HG03280 (cell line): ENCODE data around the gene EFL1.
A peak's percentile ranks its signal among the peaks of the same experiment; 100 is the strongest.

ENCODE experiments used
- ATAC-seq: cut with Tn5 transposase; IDR thresholded peaks from one replicate; pipeline ENCODE4 v1.9.1; 2021; ENCODE audit warnings: mild to moderate bottlenecking, moderate library complexity; ENCODE audit not compliant: unreplicated experiment

EFL1 gene

DNA sequence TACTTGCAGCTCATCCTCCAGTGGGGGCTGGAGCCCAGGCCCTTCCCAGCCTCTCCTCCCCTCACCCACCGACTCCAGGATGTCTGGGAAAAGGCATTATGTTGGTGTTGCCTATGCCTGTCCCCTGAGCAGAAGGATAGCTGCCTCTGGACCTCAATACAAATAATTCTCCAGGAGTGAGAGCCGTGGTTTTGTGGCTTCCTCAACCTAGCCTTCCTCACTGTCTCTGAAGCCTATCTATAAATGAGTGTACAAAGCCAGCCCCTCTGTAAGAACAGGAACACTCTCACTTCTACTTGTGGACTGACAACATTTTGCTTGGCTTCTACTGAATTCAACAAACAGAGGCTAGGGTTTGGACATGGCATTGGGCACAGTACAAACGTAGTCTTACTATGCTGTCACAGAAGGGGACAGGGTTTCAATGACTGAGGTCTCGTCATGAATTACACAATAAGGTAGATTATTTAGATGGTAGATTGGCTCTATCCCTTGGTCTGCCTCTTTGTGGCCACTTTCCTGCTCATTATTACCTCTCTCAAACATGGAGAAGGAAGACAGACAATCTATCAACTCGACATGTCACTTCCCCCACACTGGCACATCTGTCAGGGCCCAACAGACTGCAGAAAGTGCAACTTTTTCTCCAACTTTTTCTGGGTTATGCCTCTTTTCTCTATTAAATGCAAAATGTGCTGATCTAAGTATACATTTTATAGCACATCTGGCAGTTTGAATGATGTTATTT is 134.0 kb downstream of the EFL1 start:
- ATAC-seq = no peak

DNA sequence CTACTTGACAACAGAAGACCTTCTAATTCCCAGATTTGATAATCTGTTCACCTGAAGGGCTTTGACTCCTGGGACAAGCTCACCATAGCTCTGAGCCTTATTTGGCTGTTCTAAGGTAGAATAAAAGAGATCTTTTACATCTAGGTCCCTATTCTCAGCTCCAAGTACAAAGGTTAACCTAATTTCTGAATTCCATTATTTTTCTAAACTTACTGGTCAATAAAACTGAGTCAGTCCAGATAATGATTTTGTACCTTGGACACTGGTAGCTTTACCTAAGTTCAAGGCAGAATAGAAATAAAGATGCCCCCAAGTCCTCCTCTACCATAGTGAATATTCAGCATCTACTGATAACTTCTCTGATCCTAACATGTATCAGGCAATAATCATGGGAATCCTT is 135.0 kb downstream of the EFL1 start:
- no peak for ATAC-seq

DNA sequence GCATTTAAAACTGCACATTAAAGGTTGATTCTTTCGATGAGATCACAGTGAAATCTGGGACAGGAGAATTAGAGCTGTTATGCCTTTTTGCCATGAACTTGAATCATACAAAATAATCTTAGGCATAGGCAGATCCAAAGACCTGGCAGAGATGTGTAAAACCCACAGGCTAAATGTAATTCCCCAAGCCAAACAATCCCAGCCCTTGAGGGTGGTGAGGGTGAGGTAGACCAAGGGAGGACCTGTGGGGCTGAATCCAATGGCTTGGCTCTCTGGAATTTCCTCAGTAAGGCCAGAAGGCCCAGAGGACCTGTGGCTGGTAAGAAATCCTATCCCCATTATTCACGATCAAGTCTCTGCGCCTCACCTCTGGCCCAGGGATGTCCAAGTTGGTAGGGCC is 136.2 kb downstream of the EFL1 start:
- no peak for ATAC-seq

DNA sequence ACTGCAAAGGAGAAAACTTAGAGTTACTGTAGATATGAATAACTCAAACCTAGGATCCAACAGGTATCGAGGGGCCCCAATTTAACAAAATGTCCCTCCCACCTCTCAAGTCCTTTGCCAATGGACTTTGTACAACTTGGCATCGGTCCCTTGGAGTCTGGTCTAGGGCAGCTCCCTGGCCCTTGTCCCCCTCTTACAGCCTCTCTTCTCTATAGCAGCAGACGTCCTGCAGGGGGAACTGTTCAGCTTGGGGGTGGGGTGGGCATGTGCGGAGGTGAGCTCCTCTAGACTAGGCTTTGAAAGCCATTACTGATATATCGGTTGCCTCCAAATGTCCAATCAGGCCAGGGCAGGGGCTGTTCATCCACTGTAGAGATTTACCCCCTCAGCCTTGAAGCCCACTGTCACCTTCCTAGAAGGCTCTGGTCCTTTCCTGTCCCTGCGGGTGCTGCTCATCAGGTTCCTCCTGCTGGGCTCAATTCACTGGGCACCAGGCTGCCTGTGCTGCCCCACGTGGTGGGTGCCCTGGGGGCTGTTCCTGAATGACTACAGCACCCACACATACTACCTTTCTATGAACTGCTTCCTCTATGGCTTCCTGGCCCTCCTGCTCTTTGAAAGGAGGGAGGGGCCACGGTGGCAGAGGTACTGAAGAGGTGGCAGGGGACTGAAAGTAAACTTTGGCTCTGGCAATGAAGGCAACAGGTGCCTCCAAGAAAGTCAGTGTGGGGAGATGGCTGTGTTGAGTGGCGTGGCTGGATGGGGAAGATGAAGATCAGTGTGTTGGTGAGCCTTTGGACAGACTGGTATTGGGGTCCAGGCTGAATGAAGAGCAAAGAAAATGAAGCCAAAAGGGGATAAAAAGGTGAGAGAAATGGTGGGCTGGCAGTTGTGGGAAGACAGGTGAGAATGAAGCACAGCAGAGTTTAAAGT is 137.9 kb downstream of the EFL1 start:
- no peak for ATAC-seq

DNA sequence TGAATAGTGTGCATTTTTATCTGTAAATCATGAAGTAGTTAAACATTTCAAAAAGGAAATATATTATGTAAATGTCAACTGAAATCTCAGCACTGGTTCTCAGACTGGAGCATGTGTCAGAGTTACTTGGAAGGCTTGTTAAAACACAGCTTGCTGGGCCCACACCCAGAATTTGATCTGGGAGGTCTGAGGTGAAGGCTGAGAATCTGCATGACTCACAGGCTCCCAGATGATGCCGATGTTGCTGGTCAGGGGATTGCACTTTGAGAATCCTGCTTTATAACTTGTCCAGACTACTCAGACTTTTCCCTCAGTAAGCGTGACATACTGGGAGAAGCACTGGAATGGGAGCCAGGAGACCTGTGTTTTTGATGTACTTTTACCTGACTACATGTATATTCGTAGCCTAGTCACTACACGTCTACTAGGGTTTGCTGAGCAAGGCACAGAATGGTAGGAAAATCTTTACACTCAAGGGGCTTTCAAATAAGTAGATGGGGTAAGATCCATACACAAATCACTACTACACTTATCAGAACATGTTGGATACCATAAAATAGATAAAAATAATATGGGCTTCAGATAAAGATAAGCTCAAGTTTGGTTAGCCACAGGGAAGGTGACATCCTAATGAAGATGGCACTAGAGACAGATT is 139.7 kb downstream of the EFL1 start:
- no peak for ATAC-seq

DNA sequence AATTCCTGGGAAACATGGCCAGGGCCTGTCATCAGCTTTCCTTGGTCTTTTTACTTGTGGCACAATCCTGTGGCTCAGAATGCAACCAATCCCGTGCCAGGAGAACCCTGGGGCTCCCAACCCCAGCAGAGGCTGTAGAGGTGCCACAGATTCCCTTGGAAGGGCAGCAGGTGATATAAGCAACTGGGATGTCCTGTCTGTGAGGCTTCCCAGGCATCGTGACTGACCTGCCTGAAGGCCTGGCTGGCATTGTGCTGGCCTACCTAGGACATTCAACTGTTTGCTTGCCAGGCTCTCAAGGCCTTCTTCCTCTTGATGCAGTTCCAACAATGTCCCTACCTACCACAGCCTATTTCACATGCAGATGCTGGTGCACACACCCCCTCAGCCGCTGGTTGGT is 144.5 kb downstream of the EFL1 start:
- ATAC-seq = no peak

DNA sequence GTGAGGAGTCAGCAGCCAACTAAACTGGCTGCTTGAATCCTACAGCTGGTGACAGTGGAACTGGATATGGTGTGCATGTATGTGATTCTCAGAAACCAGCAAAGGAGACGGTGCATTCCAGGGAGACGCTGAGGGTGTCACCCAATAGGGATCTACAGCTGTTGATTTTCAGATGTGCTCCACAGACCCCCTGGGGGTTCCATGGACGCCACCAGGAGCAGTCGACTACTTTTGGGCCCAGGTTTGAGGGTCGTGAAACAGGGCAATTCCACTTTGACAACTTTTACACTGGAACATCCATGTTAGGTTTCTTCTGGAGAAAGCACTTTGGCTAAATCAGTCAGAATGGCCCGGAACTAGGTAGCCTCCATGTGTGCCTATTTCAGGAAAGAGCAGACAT is 145.2 kb downstream of the EFL1 start:
- no peak for ATAC-seq

DNA sequence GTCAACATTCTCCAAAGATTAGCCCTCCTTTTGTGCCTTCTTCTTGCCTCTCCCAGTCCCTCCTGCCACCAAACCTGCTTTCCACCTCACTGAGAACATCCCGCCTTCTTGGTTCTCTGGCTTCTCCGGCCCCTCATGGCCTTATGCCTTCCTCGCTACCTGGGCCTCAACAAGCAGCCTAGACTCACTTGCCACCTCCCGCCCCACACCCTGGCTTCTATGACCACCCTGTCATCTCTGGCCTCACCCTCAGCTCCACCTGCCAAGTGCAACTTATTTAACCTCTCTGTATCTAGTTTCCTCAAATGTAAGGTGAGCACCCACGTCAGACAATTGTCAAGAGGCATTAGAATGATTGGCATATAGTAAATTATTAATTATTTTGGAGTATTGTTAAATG is 147.9 kb downstream of the EFL1 start:
- ATAC-seq = no peak

DNA sequence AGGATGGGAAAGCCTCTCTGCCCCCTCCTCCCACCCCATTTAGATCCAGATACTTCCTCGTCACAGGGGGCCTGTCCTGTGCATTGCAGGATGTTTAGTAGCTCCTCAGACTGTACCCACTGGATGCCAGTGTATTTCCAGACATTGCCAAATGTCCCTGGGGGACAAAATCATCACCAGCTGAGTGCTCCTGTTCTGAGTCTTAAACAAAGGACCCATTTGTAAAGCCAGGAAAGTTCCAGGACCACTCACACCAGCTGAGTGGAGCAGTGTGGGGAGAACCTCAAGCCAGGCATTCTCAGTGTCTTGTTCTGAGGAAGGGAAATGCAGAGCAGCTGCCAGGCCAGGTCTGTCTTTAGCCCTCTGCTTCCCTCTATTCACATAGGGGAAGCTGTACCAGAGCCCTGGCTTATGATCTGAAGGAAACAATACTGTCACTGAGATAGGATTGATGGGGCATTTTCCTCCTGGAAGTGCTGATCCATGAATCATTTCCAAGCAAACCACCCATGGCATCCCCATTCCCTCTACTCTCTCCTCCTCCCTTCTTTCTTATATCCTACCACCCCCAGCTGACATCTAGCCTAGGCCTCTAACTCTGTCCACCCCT is 149.3 kb downstream of the EFL1 start:
- no peak for ATAC-seq

DNA sequence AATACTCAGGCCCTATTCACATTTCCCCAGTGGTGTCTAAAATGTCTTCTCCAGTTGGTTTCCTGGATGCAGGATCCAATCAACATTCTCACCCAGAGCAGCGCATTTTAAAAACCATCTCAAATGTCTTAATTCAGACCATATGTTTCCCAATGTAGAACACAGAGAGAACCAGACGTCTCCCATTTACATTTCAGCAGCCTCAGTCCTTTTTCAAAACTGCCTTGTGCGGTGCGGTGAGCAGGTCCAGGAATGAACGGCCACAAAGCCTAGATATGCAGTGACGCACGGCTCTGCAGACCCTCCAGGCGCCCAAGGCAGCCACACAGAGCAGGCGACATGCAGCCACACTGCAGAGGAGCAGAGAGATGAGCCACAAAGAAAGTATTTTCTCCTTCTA is 150.6 kb downstream of the EFL1 start:
- no peak for ATAC-seq

DNA sequence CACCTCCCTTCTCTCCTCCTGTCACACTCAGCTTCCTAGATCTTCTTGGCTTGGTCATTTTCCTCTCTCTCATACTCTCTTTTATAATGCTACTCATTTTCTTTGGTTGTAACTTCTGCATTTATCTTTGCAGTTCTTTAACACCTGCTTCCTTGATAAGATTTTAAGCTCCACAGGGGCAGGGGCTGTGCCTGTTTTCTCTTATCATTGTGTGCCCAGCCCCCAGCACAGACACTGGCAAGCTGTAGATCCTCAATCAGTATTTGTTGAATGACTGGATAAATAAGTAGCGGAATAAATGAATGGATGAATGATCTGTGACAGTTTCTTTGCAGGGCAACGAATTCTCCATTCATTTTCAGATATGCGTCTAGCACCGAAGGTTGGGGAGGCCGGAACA is 152.4 kb downstream of the EFL1 start:
- ATAC-seq = no peak

DNA sequence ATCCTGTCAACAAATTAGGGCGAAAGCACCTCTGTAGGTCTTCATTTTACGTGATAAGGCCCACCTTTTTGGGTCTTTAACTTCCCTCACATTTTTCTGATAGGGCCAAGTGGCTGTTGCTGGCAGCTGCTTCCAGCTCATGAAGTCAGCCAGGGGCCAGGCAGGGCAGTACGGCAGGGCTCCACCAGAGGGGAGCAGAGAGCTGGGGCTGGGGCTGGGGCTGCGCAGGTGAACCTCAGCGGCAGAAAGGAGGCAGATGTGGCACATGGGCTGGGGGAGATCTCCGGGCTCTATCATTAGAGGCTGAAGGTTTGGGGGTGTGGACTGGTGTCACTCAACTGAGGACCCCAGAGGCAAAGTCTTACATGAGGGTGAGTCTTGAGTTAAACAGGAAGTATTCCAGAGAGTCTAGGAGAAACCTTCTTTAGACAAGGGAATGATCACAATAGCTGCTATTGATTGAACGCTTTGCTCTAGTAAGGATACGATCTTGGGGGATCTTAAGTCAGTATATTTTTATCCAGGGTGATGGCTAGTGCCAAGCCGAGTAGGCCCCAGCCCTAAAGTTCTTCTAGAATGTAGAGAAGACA is 153.9 kb downstream of the EFL1 start:
- peak; percentile 92 for ATAC-seq

DNA sequence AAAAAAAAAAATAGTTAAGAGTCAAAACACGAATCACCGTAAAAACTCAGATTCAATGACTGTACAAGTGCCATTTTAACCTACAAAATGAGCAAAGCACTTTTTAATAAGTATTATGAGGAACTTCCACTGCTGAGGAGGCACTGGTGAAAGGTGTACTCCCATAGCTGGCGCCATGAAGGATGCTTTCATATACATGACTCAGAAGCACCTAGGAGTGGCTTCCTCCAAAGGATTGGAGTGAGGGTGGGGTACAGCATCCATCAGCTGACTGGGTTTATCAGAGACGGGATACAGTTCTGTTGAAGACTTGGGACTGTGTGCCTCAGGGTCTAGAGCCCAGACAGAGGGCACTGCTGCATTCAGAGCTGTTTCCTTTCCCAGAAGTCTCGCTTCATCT is 155.9 kb downstream of the EFL1 start:
- ATAC-seq = no peak

DNA sequence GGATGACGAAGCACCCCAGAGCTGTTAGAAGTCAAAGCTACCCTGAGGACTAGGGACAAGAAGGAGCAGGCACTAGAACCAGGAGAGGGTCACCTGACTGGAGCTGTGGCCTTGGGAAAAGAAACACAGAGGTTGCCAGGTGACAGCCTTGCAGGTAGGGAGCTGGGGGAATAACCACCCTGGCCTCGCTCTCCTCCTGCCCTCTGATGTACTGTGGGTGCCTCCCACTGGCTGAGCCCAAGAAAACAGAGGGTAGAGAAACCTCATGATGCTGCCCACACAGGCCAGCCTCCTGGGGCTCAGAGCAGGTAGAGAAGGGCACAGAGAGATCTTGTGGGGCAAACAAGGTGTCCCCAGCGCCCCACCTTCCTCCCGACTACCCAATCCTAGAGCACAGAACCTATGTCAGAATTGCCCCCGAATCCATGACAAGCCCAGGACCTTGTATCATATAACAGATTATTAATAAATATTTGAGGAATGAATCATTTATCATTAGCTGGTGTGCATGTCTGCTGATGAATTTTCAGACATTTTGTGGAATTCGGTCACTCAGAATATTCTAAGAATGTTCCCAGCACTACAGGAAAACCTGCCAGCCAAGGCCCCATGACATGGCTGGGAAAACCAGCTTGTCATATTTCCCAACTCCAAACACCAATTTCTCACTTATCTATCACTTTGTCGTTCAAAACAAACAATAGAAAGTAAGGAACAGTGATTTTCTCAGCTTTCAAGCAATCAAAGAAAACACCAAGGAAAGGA is 156.9 kb downstream of the EFL1 start:
- ATAC-seq = no peak

DNA sequence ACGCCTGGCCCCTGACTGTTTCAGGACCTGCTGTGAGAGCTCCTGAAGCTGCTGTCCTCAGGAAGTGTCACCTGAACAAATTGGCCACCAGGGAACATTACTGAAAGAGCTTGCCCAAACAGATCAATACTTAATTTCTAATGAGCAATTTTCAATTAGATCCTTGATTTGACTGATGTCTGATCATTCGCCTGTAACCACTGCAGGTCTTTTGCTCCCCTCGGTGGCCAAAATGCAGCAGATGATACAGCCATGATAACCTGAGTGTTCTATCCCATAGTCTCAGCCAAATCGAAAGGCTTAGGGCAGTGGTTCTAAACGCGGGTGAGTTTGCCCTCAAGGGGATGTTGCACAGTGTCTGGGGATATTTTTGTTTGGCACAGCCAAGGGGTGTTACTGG is 159.1 kb downstream of the EFL1 start:
- ATAC-seq = no peak

DNA sequence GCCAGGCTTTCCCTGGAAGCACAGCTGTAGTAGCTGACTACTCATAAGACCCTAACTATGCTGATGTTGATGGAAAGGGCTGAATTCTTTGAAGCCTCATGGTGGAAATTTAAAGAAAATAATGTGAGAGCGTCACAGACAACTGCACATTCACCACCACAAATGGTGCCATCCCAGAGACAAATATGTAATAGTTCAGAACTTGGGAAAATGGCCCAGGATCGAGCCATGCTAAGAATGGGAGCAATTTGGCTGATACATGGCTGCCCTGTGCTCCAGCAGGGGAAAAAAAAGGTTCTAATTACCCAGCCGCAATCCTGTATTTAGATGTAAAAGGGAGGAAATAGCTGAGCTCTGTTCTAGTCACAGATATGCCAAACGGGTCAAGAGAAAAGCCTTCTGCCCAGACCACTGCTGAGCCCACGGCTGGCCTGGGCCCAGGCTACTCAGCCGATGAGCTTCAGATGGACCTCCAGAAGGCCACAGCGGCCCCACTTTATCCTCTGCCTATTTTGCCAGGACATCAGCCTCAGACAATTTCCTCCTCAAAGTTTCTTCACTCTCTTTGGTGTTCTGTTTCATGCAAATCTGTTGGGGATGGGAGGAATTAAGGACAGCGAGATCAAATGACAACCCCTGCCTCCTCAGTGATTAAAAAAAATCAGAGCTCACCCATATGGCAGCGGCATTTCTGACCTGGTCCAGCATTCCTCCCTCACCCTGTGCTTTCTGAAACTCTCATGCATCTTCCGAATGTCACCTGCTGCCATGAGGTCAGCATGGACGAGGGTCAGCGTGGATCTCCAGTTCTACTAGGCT is 162.2 kb downstream of the EFL1 start:
- ATAC-seq = no peak

DNA sequence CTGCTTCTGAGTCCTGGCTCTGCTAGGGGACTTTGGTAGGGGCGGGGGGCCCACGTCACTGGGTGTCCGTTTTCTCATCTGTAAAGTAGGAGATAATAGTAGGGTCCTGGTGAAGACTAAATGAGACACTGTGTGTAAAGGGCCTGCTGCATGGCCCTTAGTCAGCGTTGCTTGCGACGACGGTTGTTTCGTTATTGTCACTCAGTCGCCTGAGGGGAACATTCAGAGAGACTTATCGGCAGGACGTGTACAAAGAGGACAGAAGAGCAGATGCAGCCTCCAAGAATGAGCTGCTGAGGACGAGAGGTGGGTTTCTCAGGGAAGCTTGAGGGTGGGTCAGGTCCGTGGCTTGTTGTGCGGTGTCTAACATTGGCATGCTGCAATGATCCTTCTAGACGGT is 163.9 kb downstream of the EFL1 start:
- ATAC-seq = no peak

DNA sequence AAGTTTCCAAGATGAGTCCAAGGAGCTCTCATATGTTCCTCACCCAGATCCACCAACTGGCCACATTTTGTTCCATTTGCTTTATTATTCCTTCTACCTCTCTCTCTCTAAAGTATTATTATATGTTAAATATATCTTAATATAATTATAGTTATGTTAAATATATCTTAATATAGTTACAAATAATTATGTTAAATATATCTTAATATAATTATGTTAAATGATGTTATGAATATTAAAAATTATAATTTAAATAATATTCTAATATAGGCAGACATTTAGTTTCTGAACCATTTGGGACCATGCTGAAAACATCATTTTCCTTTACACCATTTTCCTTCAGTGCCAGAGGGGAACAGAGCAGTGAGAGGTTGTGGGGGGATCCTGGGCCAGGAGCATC is 166.7 kb downstream of the EFL1 start:
- ATAC-seq = no peak

DNA sequence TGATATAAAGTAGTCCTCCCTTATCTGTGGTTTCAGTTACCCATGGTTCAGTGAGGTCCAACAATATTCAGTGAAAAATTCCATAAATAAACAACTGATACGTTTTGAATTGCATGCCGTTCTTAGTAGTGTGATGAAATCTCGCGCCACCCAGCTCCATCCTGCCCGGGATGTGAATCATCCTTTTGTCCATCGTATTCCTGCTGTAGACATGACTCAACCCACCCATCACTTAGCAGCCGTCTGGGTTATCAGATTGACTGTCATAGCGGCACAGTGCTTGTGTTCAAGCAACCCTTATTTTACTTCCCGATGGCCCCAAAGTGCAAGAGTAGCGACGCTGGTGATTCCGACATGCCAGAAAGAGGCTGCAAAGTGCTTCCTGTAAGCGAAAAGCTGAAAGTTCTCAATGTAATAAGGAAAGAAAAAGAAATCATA is 168.7 kb downstream of the EFL1 start:
- ATAC-seq = no peak
